HG02623 (cell line): ENCODE results near the gene FGF14.

Experiments
- ATAC-seq: cut with Tn5 transposase; IDR thresholded peaks from one replicate; pipeline ENCODE4 v1.9.1; 2021; ENCODE audit warnings: moderate library complexity; ENCODE audit not compliant: unreplicated experiment

FGF14 gene

DNA sequence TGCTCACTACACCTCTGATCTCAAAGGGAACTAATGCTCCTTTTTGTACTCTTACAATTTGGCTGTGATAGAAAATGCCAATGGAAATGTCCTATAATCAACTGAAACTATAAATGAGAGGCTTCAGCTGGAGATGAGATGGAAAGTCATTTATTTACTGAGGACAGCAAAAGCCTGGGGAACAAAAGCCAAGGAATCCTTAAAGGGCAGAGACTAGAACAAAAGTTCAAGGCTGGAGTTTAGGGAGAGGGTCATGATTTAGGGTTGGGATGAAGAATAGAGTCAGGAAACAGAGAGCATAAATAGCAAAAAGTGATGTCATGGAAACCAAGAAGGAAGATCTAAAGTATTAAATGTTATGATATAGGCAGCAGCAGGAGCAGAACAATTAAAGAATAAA lies 401.1 kb downstream of the FGF14 start:
- ATAC-seq, result no peak

- ATAC-seq, result no peak
These were observed 403.7 kb downstream of the FGF14 start for GRCh38 chr13:101998129-101998528.

DNA sequence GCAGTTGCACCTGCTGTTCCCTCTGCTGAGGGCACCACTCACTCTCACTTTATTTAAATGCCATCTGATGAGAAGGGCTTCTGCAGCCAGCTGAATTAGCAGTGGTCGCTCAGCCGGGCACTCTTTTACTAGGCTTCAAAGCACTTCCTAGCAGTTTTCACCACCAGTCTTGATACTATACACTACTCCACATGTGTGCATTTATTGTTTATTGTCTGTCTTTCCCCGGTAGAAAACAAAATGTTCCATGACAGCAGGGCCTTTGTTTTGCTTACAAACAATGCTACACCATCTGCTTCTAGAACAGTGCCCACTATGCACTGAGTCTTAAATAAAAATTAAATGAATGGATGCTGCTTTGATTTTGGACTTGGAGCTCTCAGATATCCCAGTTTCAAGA lies 404.9 kb downstream of the FGF14 start:
- ATAC-seq, result no peak

GRCh38 chr13:101989798-101990350 lies 412.0 kb downstream of the FGF14 start:
- no peak for ATAC-seq

DNA sequence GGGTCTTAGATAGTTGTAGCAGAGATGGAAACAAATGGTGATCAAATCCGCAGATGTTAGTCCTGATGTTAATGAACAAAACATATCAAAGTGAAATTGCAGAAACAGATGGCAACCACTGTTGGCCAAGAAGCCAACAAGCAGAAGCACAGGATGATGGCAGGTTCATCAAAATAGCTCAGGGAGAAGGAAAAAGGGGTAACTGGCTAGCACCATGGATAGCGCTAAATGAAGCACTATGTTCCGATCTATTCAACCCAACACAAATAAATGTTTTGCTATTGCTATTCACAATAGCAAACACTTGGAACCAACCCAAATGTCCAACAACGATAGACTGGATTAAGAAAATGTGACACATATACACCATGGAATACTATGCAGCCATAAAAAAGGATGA lies 413.7 kb downstream of the FGF14 start:
- ATAC-seq, result no peak

DNA sequence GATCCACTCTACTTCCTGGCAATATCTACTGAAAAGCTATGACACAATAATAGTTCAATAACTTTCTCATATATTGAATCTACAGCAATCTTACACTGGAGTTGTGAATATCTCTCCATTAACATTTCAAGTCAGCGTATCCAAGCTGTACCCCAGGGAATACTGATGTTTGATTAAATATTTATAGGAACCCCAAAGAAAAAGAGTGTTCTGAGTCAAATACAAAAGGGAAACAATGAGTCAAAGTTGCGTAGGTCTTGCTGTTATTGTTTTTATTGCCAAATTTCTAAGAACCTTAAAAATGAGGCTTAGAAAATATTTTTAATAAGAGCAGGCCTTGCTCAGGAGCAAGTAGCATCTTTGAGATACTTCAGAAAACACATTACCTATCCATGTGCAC lies 415.5 kb downstream of the FGF14 start:
- ATAC-seq, result no peak

DNA sequence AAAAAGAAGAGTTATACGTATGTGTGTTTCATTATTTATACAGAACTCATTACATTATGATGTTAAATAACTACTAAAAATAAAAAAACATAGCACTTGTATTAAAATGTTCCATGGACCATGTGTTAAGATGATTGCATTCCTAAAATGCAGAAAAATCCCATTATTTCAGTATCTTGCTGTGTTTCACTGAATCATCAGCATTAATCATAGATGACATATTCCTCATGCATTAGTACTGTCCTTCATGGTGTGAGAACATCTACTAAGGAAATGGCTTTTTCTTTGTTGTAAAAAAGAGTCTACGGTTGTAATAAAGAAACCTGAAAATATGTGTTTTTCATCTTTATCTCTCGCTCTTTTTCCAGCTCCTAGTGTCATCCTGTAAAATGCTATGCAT lies 416.5 kb downstream of the FGF14 start:
- ATAC-seq, result no peak

GRCh38 chr13:101982903-101983302 lies 418.9 kb downstream of the FGF14 start:
- ATAC-seq, result no peak

DNA sequence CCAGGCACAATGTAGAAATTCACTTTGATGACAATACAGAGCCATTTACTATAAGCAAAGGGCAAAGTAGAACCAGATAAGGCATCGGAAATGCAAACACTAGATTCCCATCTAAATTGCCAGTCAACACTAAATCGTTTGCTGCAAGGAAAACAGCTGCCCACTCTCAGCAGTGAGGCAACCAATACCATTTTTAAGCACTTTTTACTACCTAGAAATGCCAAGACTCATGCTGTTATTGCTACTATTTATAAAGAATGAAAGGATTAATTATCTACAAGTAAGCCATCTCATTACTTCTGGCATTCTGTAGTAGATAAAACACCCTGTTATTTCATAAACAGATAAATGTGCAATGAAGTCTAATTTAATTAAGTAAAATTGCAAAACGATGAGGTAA lies 422.0 kb downstream of the FGF14 start:
- no peak for ATAC-seq

- ATAC-seq, result no peak
These were observed 423.1 kb downstream of the FGF14 start for GRCh38 chr13:101978552-101979315.

DNA sequence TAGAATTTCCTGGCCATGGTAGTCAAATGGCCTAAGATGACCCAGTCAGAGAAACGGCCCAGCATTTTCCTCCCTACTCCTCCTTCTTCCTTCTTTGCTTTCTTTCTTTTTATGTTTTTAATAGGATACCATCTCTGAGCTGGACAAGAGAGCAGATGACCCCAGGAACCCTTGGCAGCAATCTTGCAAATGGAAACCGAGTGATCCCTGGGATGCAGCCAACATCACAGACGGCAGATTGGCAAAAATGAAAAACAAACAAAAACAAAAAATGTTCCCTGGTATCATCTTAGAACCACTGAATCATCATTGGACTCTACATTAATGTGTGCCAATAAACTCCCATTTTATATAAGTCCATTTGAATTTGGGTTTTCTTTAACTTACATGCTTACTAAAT lies 424.4 kb downstream of the FGF14 start:
- no peak for ATAC-seq

DNA sequence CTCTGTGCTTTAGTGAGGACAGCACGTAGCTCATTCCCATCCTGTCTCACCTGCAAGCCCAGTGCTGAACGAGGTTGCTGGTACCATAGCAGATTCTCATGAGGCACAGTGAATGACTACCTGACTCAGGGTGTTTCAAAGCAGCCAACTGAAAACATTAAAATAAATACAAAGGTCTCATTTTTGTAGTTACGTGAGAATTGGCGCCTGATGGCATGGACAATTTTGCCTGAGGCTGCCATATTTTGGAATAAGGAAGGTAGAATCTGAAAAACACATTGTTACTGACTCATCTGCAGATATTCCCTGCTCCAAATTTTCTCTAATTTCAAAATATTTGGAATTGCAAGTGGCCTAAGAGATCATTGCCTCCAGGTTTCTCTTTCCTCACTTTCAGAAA lies 429.7 kb downstream of the FGF14 start:
- ATAC-seq, result no peak

- no peak for ATAC-seq
These were observed 431.5 kb downstream of the FGF14 start for GRCh38 chr13:101970341-101970740.

DNA sequence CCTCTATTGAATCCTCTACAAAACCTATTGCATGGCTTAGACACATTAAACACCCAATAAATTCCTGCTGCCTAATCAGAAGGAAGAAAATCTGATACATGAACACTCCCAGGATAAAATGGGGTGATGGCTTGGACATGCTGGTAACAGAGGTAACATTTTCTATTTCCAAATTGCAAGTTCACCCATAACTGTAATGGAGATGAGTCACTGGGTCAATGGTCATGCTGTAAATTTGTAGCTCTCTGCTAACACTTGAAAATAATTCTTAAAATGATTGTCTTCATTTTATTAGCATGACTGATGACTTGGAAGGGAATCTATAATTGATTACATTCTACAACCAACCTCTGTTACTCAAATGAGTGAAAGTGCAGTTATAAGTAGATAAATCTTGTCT lies 434.1 kb downstream of the FGF14 start:
- ATAC-seq, result no peak

- no peak for ATAC-seq
These were observed 434.6 kb downstream of the FGF14 start for GRCh38 chr13:101967216-101967615.

DNA sequence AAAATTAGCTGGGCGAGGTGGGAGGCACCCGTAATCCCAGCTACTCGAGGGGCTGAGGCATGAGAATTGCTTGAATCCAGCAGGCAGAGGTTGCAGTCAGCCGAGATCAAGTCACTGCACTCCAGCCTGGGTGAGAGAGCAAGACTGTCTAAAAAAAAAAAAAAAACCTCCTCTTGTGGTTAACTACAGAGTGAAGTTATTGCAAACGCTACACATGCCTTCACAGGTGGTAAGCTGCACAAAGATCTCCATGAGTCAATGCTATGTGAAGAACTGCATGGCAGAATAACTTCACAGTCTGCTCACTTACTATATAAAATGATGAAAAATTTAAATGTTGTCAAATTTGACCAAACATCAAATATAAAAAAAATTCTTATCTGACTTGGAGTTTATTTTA lies 436.8 kb downstream of the FGF14 start:
- ATAC-seq, result no peak

GRCh38 chr13:101959016-101959415 lies 442.8 kb downstream of the FGF14 start:
- ATAC-seq, result no peak

DNA sequence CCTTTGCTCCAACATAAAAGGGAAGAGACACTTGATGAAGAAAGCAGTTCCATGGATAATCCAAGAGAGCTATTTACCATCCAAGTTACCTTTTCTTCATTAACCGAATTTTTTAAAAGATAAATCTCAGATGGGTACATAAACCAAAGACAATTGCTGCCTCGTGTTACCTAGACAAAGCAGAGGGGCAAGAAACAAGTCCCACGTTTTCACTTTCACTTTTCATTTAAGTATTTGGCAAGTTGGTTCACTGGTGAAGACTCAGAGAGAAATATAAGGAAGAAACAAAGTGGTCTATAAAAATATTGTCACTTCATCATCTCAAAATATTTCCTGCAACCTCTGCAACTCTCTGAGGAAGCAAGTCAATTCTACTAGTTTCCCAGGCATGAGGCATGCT lies 446.1 kb downstream of the FGF14 start:
- ATAC-seq, result no peak

DNA sequence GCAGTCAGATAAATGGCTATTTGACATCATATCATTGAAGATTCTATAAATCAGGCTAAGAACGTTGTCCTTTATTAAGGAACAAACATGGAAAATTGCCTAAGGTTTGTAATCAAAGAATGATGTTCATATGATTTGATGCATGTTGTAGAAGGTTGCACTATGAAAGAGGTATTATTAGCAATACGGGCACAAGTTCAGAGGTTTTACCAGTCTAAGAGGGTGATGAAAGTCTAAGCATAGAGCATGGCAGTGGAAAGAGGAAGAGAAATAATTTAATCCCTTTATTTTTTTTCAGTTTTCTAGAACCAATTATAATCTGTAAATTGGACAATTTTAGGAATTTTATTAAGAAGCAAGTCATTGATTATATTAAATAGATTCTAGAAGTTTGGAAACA lies 450.7 kb downstream of the FGF14 start:
- no peak for ATAC-seq

DNA sequence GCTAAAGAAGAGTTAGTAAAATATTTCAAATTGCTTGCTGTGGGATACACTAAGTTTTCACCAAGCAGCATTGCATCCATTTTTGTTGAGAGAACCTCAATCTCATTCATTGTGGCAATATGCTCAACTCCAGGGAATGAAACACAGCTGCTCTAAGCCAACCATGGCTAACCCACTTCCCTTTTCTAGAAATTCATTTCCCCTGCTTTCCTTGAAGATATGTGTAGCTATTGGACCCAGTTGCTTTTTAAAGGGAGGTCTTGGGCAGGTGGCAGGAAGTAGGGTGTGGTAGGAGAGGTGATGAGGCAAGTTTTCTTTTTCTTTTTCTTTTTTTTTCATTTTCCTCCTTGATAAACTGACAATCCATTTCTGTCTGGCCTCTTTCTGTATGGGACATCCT lies 452.2 kb downstream of the FGF14 start:
- no peak for ATAC-seq

DNA sequence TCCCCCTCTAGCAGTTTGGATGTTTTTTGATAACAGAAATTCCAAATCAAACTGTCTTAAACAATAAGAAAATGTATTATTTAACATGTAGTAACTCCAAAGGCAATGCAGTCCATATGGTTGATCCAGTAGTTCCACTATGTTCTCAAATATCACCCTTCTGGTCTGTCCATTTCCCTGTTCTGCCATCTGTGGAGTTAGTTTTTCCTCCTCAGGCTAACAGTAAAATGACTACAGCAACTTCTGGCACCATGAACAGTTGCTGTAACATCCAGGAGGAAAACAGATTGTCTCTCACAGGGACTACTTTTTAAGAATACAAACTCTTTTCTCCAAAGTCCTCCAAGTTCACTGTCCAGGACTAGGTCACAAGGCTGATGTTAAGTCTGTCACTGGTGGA lies 455.4 kb downstream of the FGF14 start:
- no peak for ATAC-seq

DNA sequence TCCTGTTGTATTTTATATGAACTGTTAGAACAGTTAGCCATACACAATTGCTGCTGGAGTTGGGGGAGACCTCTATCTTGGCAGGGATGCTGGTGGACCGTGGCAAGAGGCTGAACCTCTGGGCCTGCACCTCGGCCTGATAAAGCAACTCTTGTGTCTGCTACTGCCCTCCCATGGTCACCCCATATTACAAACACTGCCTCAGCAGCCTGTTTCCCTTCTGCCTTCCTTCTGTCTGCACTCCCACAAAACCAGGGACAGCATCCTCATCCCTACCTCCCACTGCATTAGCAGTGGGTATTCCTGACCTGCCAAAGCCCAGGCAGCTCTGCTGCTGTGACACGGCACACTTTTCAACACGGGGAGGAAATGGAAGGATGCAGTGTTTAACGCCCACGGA lies 456.4 kb downstream of the FGF14 start:
- ATAC-seq, result no peak

DNA sequence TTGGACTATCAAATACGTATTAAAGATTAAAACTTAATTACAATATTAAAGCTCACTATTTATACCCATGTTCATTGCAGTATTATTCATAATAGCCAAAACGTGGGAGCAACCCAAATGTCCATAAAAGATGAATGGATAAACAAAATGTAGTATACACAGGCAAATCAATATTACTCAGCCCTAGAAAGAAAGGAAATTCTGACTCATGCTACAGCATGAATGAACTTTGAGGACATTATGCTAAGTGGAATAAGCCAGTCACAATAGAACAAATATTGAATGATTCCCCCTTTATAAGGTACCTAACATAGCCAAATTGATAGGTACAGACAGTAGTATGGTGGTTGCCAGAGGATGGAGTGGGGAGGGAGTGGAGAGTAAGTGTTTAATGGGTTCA lies 457.3 kb downstream of the FGF14 start:
- ATAC-seq, result no peak
